B cell (primary cell): ENCODE results near the gene PRR7.

Experiments
- CTCF ChIP-seq: fragments of 200-600 bp; IDR thresholded peaks from one replicate; pipeline ENCODE4 v1.8.0; 2022; ENCODE audit warnings: antibody characterized with exemption, mild to moderate bottlenecking
- EZH2 ChIP-seq: IDR thresholded peaks from 2 replicates; pipeline ENCODE4 v1.6.1; 2012; ENCODE audit warnings: borderline replicate concordance, low read depth, mild to moderate bottlenecking, moderate library complexity, low read length; ENCODE audit not compliant: insufficient read depth, poor library complexity, severe bottlenecking

GRCh38 chr5:177479774-177480173, 33.2 kb downstream of the PRR7 start:
- TF ChIP-seq CTCF (no peak), EZH2 (no peak)
